GM12878 (cell line): ENCODE measurements around the gene TOX2. TPM values are rescaled to one million over a fixed set of nuclear protein-coding genes. Genes with fewer than 3 reads are reported as not detected.

Source experiments
- ATAC-seq: fragments of 200-7000 bp; cut with Tn5 transposase; 3 replicates; pipeline ENCODE4 v1.9.1; 2020; ENCODE audit warnings: mild to moderate bottlenecking, moderate library complexity
- BruUV-seq: library from RNA; stranded (reverse); fragments of 400-500 nt; replicated peaks from 2 replicates; lab custom pipeline; 2021; lab: Mats Ljungman, UMichigan
- CTCF ChIA-PET: fragments of 300-600 bp; sonication (Branson Sonifier 250); formaldehyde crosslinking; extraction: SDS; loops from one replicate; lab custom pipeline; 2021; ENCODE audit warnings: inconsistent platforms; lab: Yijun Ruan, JAX
- POLR2A ChIA-PET: fragments of 350-600 bp; formaldehyde crosslinking; extraction: SDS; loops from one replicate; lab custom pipeline; 2021; ENCODE audit warnings: inconsistent platforms; lab: Charles Lee
- RAD21 ChIA-PET: fragments of 300-600 bp; sonication (Branson Sonifier 250); formaldehyde crosslinking; loops from one replicate; lab custom pipeline; 2023; ENCODE audit warnings: antibody characterized with exemption; ENCODE audit not compliant: unreplicated experiment; lab: Charles Lee
- SMC1A ChIA-PET: fragments of 300-600 bp; sonication (Branson Sonifier 250); formaldehyde crosslinking; loops from one replicate; lab custom pipeline; 2023; ENCODE audit not compliant: unreplicated experiment, uncharacterized antibody; lab: Charles Lee
- DNase-seq: peaks from one replicate; pipeline ENCODE4 v3.0.0-alpha.2; 2011; ENCODE audit warnings: low read depth, low spot score
- FAIRE-seq: peaks from 3 replicates; lab custom pipeline; 2011; peaks lifted over from hg19 to GRCh38; lab: Jason Lieb, UNC
- H2AFZ ChIP-seq: 2 replicates; pipeline ENCODE4 v1.6.0; 2011; ENCODE audit warnings: low read depth, low read length, control low read depth; ENCODE audit not compliant: control insufficient read depth
- H3K27ac ChIP-seq: 2 replicates; pipeline ENCODE4 v1.5.1; 2011; ENCODE audit warnings: control low read depth; ENCODE audit not compliant: control insufficient read depth, insufficient read depth
- H3K27me3 ChIP-seq, 2 experiments: replicated peaks in 1 of 2; 2 replicates each; pipeline versions ENCODE4 v1.6.0 to v1.6.1; 2011; ENCODE audit warnings: low read length in 1 of 2; ENCODE audit not compliant: control insufficient read depth in 2 of 2, insufficient read depth in 2 of 2
- H3K36me3 ChIP-seq, 2 experiments: 2 replicates each; pipeline ENCODE4 v1.5.1; 2011; ENCODE audit warnings: low read length in 1 of 2; ENCODE audit not compliant: control insufficient read depth in 2 of 2, insufficient read depth in 2 of 2
- H3K4me1 ChIP-seq: 2 replicates; pipeline ENCODE4 v1.6.1; 2011; ENCODE audit warnings: mild to moderate bottlenecking, low read length, moderate library complexity, mixed read lengths; ENCODE audit not compliant: control insufficient read depth, insufficient read depth
- H3K4me2 ChIP-seq: 2 replicates; pipeline ENCODE4 v1.6.0; 2011; ENCODE audit warnings: control low read depth; ENCODE audit not compliant: control insufficient read depth, insufficient read depth
- H3K4me3 ChIP-seq: fragments of 200-600 bp; sonication (generic); 2 replicates; pipeline ENCODE4 v1.5.1; 2016
- H3K79me2 ChIP-seq: 2 replicates; pipeline ENCODE4 v1.6.0; 2011; ENCODE audit warnings: low read length; ENCODE audit not compliant: control insufficient read depth, insufficient read depth
- H3K9ac ChIP-seq: 2 replicates; pipeline ENCODE4 v1.8.0; 2011; ENCODE audit warnings: low read length, control low read depth, mixed read lengths; ENCODE audit not compliant: control insufficient read depth, insufficient read depth
- H3K9me3 ChIP-seq: replicated peaks from 3 replicates; pipeline ENCODE4 v1.5.1; 2011; ENCODE audit warnings: mild to moderate bottlenecking, low read length; ENCODE audit not compliant: control insufficient read depth, insufficient read depth
- H4K20me1 ChIP-seq: 2 replicates; pipeline ENCODE4 v1.6.0; 2011; ENCODE audit not compliant: control insufficient read depth, insufficient read depth
- CEBPB ChIP-seq, 2 experiments: fragments of 150-350 bp in 1 of 2; IDR thresholded peaks; 2 replicates each; pipeline ENCODE4 v1.6.1; 2012 to 2014; ENCODE audit warnings: low read depth in 2 of 2, low read length in 2 of 2, borderline replicate concordance in 1 of 2, inconsistent platforms in 1 of 2
- JUNB ChIP-seq: IDR thresholded peaks from 2 replicates; pipeline ENCODE4 v1.6.1; 2016; ENCODE audit warnings: antibody characterized with exemption, mild to moderate bottlenecking
- MXI1 ChIP-seq: fragments of 150-350 bp; IDR thresholded peaks from 2 replicates; pipeline ENCODE4 v1.6.1; 2011; ENCODE audit warnings: low read depth, mild to moderate bottlenecking, inconsistent platforms, low read length, improper control_type of control experiment
- MYB ChIP-seq: fragments of 150-350 bp; IDR thresholded peaks from 2 replicates; pipeline ENCODE4 v1.6.1; 2014; ENCODE audit warnings: mild to moderate bottlenecking, low read depth, low read length, borderline replicate concordance
- NBN ChIP-seq: fragments of 450-650 bp; IDR thresholded peaks from 2 replicates; pipeline ENCODE4 v1.6.1; 2016
- RAD21 ChIP-seq: IDR thresholded peaks from 2 replicates; pipeline ENCODE4 v1.6.1; 2011; ENCODE audit warnings: mild to moderate bottlenecking, low read depth, low read length, moderate library complexity; ENCODE audit not compliant: insufficient read depth
- RUNX3 ChIP-seq: IDR thresholded peaks from 2 replicates; pipeline ENCODE4 v1.6.1; 2012; ENCODE audit warnings: low read length, inconsistent platforms
- SMAD5 ChIP-seq: IDR thresholded peaks from 2 replicates; pipeline ENCODE4 v1.6.1; 2016; ENCODE audit warnings: antibody characterized with exemption, low read depth
- SREBF2 ChIP-seq: IDR thresholded peaks from 2 replicates; pipeline ENCODE4 v1.6.1; 2012; ENCODE audit warnings: mild to moderate bottlenecking, low read length
- STAT1 ChIP-seq: fragments of 450-650 bp; conservative IDR thresholded peaks from 2 replicates; pipeline ENCODE4 v1.6.1; 2014; ENCODE audit warnings: antibody characterized with exemption, mild to moderate bottlenecking
- WGBS: methylation state at CpG from one replicate; pipeline ENCODE4 v1.1.6; 2016; ENCODE audit warnings: low lambda C conversion rate; ENCODE audit not compliant: insufficient replicate concordance, insufficient coverage; ENCODE audit errors: missing lambda C conversion rate; 5-methylcytosine and 5-hydroxymethylcytosine counted together
- in situ Hi-C: fragments of 300-500 bp; cut with MboI; formaldehyde crosslinking; loops from 9 replicates; pipeline ENCODE4 v1.14.3; 2018; ENCODE audit warnings: mixed read lengths
- intact Hi-C: fragments of 100-400 bp; cut with micrococcal nuclease; formaldehyde crosslinking; loops from one replicate; pipeline ENCODE4 v1.14.2; 2022; ENCODE audit not compliant: unreplicated experiment
- polyA plus RNA-seq, 11 experiments: library from polyadenylated mRNA; depleted of rRNA in 4 of 11; unstranded in 6 of 11; stranded (reverse) in 5 of 11; fragments of >200 nt; fragmentation: Nextera tagmentation in 4 of 11; fragmentation: Illumina TruSeq in 1 of 11; extraction: Ambion mirVana in 4 of 11; extraction: Trizol in 1 of 11; gene quantifications; 1 replicate in 1 of 11; 2 replicates in 10 of 11; pipeline versions ENCODE4 v1.2.1 to v1.2.3, GENCODE V29; 2011 to 2016; ENCODE audit warnings: inconsistent platforms in 2 of 11, missing spikeins in 2 of 11, low read depth in 1 of 11
- total RNA-seq, 4 experiments: library from RNA; depleted of rRNA in 3 of 4; stranded (reverse); fragments of >200 nt in 3 of 4; fragmentation: Illumina TruSeq in 1 of 4; extraction: Trizol in 1 of 4; gene quantifications; 2 replicates each; pipeline versions ENCODE4 v1.2.1 to v1.2.3, GENCODE V29; 2013 to 2021
- TF ChIP-seq, protein P1 (sequence below): IDR thresholded peaks from 2 replicates; pipeline ENCODE4 v1.6.1; 2012; ENCODE audit warnings: improper control_type of control experiment, low read depth, low read length; ENCODE audit not compliant: insufficient replicate concordance

TOX2 gene
- total and polyA plus RNA-seq, 10 of the 15 experiments (the other 5 are each of a cell fraction or from before 2014, with no cell fraction given), result 2.6 to 40.5 (median 7.9) TPM

GRCh38 chr20:43926287-43927050 lies 11.8 kb downstream of the TOX2 start:
- CTCF ChIA-PET, result interaction anchor here (0.6 to 4.4 kb wide), 17 partner anchors 9 to 178 kb away, joined by 3 to 69 read pairs (median 4); no protein-coding TSS in a partner anchor
- DNase-seq, result no peak
- RAD21 ChIA-PET, result interaction anchor here (0.7 to 4.3 kb wide), 18 partner anchors 15 to 215 kb away, joined by 3 to 63 read pairs (median 4); no protein-coding TSS in a partner anchor
- no peak overlapping the region for H3K4me2 ChIP-seq
- no peak for TF ChIP-seq SMAD5
- TF ChIP-seq RUNX3, result peak; percentile 39; the same call in 1 of the 2 replicates
- no peak for TF ChIP-seq STAT1
- no peaks in the 10 kb centered on the region for H3K36me3 ChIP-seq
- no peaks in the 10 kb centered on the region for H4K20me1 ChIP-seq
- H3K9ac ChIP-seq, result no peak overlapping the region
- WGBS, result 87% methylated on average over 10 of the region's 10 CpGs
- H3K27ac ChIP-seq, result no peak overlapping the region
- SMC1A ChIA-PET, result interaction anchor here (0.7 to 4.6 kb wide), 22 partner anchors 9 to 190 kb away, joined by 3 to 110 read pairs (median 5); no protein-coding TSS in a partner anchor
- POLR2A ChIA-PET, result interaction anchor here (0.9 to 2.3 kb wide), 7 partner anchors 9 to 86 kb away, joined by 3 to 12 read pairs (median 4); no protein-coding TSS in a partner anchor
- intact Hi-C loops, result no loop called here
- in situ Hi-C loops, result no loop called here
- H3K4me1 ChIP-seq, result peaks cover 29% of the 10 kb centered on the region
- H3K4me3 ChIP-seq, result no peak overlapping the region
- H2AFZ ChIP-seq, result no peak overlapping the region
- H3K9me3 ChIP-seq, result no peaks in the 10 kb centered on the region
- H3K27me3 ChIP-seq, result no peaks in the 10 kb centered on the region
- no peak for ATAC-seq
- H3K79me2 ChIP-seq, result no peaks in the 10 kb centered on the region
- no TSS peak for BruUV-seq
- FAIRE-seq, result no peak

DNA sequence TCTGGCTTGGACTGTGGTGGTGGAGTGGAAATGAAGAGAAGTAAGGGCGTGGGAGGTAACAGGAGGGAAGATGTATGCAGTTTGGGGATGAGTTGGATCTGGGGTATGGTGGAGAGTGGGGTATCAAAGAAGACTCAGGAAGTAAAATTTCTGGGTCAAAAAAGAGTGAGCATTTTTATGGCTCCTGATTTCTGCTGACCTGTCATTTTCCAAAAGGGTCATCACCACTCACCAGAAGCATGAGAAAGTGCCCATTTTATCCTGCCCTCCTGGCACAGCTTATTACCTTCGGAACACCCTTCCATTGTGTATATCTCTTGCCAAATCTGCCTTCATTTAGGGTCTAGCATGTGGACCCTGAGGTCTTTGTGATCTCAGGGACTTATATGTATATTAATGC lies 17.3 kb downstream of the TOX2 start:
- no peak for ATAC-seq
- 52% methylated on average over 2 of the region's 2 CpGs for WGBS
- no peak for TF ChIP-seq NBN
- no peak for TF ChIP-seq MXI1
- TF ChIP-seq JUNB, result no peak
- TF ChIP-seq, protein P1, sequence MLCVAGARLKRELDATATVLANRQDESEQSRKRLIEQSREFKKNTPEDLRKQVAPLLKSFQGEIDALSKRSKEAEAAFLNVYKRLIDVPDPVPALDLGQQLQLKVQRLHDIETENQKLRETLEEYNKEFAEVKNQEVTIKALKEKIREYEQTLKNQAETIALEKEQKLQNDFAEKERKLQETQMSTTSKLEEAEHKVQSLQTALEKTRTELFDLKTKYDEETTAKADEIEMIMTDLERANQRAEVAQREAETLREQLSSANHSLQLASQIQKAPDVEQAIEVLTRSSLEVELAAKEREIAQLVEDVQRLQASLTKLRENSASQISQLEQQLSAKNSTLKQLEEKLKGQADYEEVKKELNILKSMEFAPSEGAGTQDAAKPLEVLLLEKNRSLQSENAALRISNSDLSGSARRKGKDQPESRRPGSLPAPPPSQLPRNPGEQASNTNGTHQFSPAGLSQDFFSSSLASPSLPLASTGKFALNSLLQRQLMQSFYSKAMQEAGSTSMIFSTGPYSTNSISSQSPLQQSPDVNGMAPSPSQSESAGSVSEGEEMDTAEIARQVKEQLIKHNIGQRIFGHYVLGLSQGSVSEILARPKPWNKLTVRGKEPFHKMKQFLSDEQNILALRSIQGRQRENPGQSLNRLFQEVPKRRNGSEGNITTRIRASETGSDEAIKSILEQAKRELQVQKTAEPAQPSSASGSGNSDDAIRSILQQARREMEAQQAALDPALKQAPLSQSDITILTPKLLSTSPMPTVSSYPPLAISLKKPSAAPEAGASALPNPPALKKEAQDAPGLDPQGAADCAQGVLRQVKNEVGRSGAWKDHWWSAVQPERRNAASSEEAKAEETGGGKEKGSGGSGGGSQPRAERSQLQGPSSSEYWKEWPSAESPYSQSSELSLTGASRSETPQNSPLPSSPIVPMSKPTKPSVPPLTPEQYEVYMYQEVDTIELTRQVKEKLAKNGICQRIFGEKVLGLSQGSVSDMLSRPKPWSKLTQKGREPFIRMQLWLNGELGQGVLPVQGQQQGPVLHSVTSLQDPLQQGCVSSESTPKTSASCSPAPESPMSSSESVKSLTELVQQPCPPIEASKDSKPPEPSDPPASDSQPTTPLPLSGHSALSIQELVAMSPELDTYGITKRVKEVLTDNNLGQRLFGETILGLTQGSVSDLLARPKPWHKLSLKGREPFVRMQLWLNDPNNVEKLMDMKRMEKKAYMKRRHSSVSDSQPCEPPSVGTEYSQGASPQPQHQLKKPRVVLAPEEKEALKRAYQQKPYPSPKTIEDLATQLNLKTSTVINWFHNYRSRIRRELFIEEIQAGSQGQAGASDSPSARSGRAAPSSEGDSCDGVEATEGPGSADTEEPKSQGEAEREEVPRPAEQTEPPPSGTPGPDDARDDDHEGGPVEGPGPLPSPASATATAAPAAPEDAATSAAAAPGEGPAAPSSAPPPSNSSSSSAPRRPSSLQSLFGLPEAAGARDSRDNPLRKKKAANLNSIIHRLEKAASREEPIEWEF, result no peak
- TF ChIP-seq MYB, result no peak
- TF ChIP-seq RAD21, result no peak
- TF ChIP-seq CEBPB (IDR thresholded peaks at IDR 0.05; ENCODE audit: borderline replicate concordance in 1 of 2, low read depth in 2 of 2, low read length in 2 of 2), result no peak
- no peak for TF ChIP-seq SREBF2
- no peaks in the 10 kb centered on the region for H3K9me3 ChIP-seq
- H3K36me3 ChIP-seq, result no peaks in the 10 kb centered on the region
- no peaks in the 10 kb centered on the region for H3K79me2 ChIP-seq
- intact Hi-C loops, result no loop called here
- SMC1A ChIA-PET, result interaction anchor here (1.1 to 2.1 kb wide), 2 partner anchors 10 to 147 kb away, joined by 4 to 11 read pairs; no protein-coding TSS in a partner anchor
- H3K4me2 ChIP-seq, result no peak overlapping the region
- no TSS peak for BruUV-seq
- H3K4me3 ChIP-seq, result no peak overlapping the region
- no peak overlapping the region for H3K9ac ChIP-seq
- no peak overlapping the region for H3K27ac ChIP-seq
- RAD21 ChIA-PET, result interaction anchor here (0.6 to 1.6 kb wide), 2 partner anchors 10 to 264 kb away, joined by 4 to 7 read pairs; no protein-coding TSS in a partner anchor
- H3K27me3 ChIP-seq, result no peaks in the 10 kb centered on the region
- no peak for DNase-seq
- no peak for FAIRE-seq
- no peaks in the 10 kb centered on the region for H4K20me1 ChIP-seq
- H3K4me1 ChIP-seq, result 0 out of 2 replicates have a peak, but pooled peaks cover 2% of the 10 kb centered on the region
- in situ Hi-C loops, result no loop called here
- POLR2A ChIA-PET, result no interaction called here
- H2AFZ ChIP-seq, result no peak overlapping the region
- CTCF ChIA-PET, result interaction anchor here (1.1 kb wide), 1 partner anchor 11 kb away, joined by 3 read pairs; no protein-coding TSS in a partner anchor
